ENCODE results near the gene EIF4A2. TPM values are rescaled to one million over a fixed set of nuclear protein-coding genes. Genes with fewer than 3 reads are reported as not detected.

Gene EIF4A2
- total and polyA plus RNA-seq, 9 of the 15 experiments (the other 6 are each of a cell fraction or from before 2014, with no cell fraction given): 307 to 754 (median 435) TPM

DNA sequence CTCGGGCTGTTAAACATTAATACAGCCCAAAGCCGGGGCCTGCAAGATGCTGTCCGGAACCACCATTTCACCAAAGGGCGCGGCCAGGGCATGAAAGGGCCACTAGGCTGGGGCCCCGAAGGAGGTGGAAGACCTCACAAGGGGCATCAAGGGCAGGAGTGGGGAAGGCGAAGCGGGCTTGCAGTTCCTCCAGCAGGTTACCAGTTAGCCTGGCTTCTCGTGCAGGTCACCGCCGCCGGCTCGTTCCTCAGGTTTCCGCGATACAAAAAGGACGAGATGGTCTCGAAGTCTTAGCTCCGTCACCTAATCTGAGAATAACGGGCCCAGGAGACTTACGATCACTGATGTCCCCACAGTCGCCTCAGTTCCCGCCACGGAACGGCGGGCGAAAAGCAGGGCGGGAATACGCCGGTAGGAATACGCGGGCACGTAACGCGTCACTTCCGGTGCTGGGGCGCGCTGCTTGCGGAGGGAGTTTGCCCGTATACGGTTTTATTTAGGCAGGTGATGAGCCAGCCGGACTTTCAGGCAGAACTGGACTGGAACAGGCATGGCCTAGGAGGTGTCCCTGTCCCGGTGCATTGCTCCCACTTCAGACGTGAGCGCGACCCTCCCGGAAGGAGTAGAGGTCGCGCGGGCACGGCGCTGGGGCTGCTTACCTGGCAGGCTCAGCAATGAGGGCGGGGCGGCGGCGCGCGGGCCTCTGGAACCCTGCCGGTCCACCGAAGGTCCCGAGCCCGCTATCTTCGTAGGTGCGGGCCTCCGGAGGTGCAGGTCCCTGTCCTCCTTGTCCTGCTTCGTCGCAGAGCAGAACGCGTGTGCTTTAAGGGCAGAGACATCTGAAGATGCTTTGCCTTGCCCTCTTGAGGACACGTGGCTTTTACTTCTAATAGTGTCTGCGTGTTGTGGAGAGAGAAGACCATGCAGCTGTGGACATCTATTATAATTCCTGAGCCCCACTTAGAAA, 23.0 kb downstream of the EIF4A2 start, which contains the start of gene RFC4 (continued):
- TF ChIP-seq ZNF124 (CRISPR knock-in tag; IDR thresholded peaks at IDR 0.05) (no peak), PRMT5 (CRISPR knock-in tag; IDR thresholded peaks at IDR 0.05) (no peak), ZNF253 (CRISPR knock-in tag; conservative IDR thresholded peaks at IDR 0.05) (no peak), ZFP1 (CRISPR knock-in tag; IDR thresholded peaks at IDR 0.05) (no peak), CTCFL (IDR thresholded peaks at IDR 0.05; ENCODE audit: borderline replicate concordance, insufficient read depth, low read depth, low read length, poor library complexity, severe bottlenecking) (no peak), POLR2B (IDR thresholded peaks at IDR 0.05; ENCODE audit: low read depth, partially characterized antibody) (peak; percentile 85), ZC3H8 (IDR thresholded peaks at IDR 0.05) (no peak), RBM25 (IDR thresholded peaks at IDR 0.05; ENCODE audit: low read depth, low read length, severe bottlenecking) (no peak), SOX6 (IDR thresholded peaks at IDR 0.05) (no peak; the same call in 1 of the 2 replicates), POLR3A (IDR thresholded peaks at IDR 0.05; ENCODE audit: borderline replicate concordance, extremely low read depth, insufficient read depth, insufficient read length) (no peak), ZKSCAN1 (IDR thresholded peaks at IDR 0.05; ENCODE audit: low read depth, low read length) (no peak), FOXK1 (CRISPR knock-in tag; IDR thresholded peaks at IDR 0.05; ENCODE audit: borderline replicate concordance) (0 out of 2 replicates have a peak, but pooled peaks have one; percentile 20), ZNF586 (CRISPR knock-in tag; conservative IDR thresholded peaks at IDR 0.05) (no peak), NKRF (IDR thresholded peaks at IDR 0.05; ENCODE audit: borderline replicate concordance) (peak; percentile 30), EGR1 (conservative IDR thresholded peaks at IDR 0.05) (peak; percentile 44; the same call in 1 of the 2 replicates), ZKSCAN3 (CRISPR knock-in tag; IDR thresholded peaks at IDR 0.05) (no peak)
- TF ChIP-seq, protein P1, sequence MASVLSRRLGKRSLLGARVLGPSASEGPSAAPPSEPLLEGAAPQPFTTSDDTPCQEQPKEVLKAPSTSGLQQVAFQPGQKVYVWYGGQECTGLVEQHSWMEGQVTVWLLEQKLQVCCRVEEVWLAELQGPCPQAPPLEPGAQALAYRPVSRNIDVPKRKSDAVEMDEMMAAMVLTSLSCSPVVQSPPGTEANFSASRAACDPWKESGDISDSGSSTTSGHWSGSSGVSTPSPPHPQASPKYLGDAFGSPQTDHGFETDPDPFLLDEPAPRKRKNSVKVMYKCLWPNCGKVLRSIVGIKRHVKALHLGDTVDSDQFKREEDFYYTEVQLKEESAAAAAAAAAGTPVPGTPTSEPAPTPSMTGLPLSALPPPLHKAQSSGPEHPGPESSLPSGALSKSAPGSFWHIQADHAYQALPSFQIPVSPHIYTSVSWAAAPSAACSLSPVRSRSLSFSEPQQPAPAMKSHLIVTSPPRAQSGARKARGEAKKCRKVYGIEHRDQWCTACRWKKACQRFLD (CRISPR knock-in tag; IDR thresholded peaks at IDR 0.05): peak; percentile 73
- TF ChIP-seq, protein P2, sequence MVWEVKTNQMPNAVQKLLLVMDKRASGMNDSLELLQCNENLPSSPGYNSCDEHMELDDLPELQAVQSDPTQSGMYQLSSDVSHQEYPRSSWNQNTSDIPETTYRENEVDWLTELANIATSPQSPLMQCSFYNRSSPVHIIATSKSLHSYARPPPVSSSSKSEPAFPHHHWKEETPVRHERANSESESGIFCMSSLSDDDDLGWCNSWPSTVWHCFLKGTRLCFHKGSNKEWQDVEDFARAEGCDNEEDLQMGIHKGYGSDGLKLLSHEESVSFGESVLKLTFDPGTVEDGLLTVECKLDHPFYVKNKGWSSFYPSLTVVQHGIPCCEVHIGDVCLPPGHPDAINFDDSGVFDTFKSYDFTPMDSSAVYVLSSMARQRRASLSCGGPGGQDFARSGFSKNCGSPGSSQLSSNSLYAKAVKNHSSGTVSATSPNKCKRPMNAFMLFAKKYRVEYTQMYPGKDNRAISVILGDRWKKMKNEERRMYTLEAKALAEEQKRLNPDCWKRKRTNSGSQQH (CRISPR knock-in tag; IDR thresholded peaks at IDR 0.05): no peak
- TF ChIP-seq, protein P3, sequence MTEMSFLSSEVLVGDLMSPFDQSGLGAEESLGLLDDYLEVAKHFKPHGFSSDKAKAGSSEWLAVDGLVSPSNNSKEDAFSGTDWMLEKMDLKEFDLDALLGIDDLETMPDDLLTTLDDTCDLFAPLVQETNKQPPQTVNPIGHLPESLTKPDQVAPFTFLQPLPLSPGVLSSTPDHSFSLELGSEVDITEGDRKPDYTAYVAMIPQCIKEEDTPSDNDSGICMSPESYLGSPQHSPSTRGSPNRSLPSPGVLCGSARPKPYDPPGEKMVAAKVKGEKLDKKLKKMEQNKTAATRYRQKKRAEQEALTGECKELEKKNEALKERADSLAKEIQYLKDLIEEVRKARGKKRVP (CRISPR knock-in tag; IDR thresholded peaks at IDR 0.05): no peak

All from K562 (cell line).